ENCODE measurements around the gene SCARB2. TPM values are rescaled to one million over a fixed set of nuclear protein-coding genes. Genes with fewer than 3 reads are reported as not detected.

The SCARB2 gene
- total and polyA plus RNA-seq, 8 donors: 212 to 266 (median 229) TPM

DNA sequence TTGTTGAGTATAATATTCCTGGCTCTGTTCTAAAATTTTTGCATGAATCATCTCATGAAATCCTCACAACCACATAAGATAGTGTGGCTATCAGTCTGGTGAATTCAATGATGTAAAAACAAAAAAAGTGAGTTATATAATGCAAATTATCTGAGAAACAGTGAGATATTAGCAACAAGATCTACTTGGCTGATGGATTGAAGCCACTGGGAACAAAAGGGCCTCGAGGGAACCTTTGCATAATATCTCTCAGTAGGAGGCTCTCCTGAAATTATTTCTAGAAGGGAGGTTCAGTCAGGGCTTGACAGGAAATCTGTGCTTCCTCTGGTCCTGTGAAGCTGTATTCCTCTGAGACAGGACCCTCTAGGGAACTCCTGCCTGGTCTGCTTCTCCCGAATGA, 35.3 kb downstream of the SCARB2 start:
- TF ChIP-seq, protein P1, sequence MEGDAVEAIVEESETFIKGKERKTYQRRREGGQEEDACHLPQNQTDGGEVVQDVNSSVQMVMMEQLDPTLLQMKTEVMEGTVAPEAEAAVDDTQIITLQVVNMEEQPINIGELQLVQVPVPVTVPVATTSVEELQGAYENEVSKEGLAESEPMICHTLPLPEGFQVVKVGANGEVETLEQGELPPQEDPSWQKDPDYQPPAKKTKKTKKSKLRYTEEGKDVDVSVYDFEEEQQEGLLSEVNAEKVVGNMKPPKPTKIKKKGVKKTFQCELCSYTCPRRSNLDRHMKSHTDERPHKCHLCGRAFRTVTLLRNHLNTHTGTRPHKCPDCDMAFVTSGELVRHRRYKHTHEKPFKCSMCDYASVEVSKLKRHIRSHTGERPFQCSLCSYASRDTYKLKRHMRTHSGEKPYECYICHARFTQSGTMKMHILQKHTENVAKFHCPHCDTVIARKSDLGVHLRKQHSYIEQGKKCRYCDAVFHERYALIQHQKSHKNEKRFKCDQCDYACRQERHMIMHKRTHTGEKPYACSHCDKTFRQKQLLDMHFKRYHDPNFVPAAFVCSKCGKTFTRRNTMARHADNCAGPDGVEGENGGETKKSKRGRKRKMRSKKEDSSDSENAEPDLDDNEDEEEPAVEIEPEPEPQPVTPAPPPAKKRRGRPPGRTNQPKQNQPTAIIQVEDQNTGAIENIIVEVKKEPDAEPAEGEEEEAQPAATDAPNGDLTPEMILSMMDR (IDR thresholded peaks at IDR 0.05): no peak
- Histone ChIP-seq H3K9me3 (no peaks in the 10 kb centered on the region), H3K27me3 (no peaks in the 10 kb centered on the region), H3K4me1 (peaks cover 0 to 3% of the 10 kb centered on the region in 2 donors), H3K27ac (no peak overlapping the region), H3K4me3 (no peak overlapping the region), H3K36me3 (peaks cover 4 to 64% of the 10 kb centered on the region in 2 donors)
- no peak for ATAC-seq
- intact Hi-C loops (cut with DNase I): no loop called here
- no peak for DNase-seq

DNA sequence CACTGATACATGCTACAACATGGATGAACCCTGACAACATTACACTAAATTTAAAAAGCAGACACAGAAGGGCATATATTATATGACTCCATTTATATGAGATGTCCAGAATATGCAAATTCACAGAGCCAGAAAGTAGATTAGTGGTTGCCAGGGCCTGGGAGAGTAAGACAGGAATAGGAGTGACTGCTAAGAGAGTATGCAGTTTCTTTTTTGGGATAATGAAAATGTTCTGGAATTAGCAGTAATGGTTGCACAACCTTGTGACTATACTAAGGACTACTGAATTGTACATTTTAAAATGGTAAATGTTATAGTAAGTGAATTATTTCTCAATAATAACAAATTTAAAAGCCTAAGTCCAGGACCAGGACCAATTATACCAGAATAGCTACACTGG, 35.9 kb downstream of the SCARB2 start:
- Histone ChIP-seq H3K4me3 (no peak overlapping the region), H3K27ac (no peak overlapping the region), H3K4me1 (peaks cover 0 to 3% of the 10 kb centered on the region in 2 donors), H3K9me3 (no peaks in the 10 kb centered on the region), H3K36me3 (peaks cover 4 to 70% of the 10 kb centered on the region in 2 donors), H3K27me3 (no peaks in the 10 kb centered on the region)
- DNase-seq (no peak), ATAC-seq (no peak)
- TF ChIP-seq, protein P1 (IDR thresholded peaks at IDR 0.05): no peak
- intact Hi-C loops (cut with DNase I): no loop called here

DNA sequence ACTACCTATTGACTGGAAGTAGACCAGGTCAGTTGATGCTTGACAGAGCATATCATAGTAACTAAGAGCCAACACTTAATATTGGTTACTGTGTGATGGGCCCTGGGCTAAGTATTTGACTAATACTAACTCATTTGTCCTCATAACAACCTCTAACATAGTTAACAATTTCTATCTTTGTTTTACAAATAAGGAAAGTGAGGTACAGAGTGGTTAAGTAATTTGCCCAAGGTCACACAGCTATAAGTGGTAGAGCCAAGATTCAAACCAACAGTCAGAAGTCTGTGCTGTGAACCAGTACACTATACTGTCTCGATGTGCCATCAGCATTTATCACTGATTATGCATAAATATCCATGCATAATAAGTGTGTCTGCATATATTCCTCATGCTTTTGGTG, 38.3 kb downstream of the SCARB2 start:
- intact Hi-C loops (cut with DNase I): no loop called here
- Histone ChIP-seq H3K27ac (no peak overlapping the region), H3K4me3 (no peak overlapping the region), H3K4me1 (peaks cover 0 to 3% of the 10 kb centered on the region in 2 donors), H3K36me3 (peaks cover 4 to 83% of the 10 kb centered on the region in 2 donors), H3K9me3 (no peaks in the 10 kb centered on the region), H3K27me3 (no peaks in the 10 kb centered on the region)
- TF ChIP-seq, protein P1 (IDR thresholded peaks at IDR 0.05): no peak
- ATAC-seq (no peak), DNase-seq (no peak)

DNA sequence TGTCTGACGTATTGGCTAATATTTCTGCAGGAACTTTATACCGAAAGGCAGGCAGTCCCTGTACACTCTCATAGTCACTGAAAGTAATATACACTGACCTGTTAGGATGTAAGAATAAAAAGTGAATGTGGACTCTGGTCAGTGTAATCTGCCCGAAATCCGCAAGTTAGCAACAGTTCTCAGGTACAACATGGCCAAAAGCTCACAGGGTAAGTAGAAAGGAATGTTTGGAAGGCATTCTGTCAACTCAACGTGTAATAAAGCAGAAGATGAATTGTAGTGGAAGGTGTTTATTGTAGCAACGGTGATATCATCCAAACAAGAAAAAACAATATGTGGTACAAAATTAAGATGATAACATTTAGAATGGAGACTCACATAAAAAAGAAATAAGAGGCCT, 39.4 kb downstream of the SCARB2 start:
- DNase-seq (no peak), ATAC-seq (no peak)
- H3K36me3 ChIP-seq: peaks cover 4 to 88% of the 10 kb centered on the region in 2 donors
- no peak overlapping the region for H3K4me3 ChIP-seq
- intact Hi-C loops (cut with DNase I): no loop called here
- no peaks in the 10 kb centered on the region for H3K27me3 ChIP-seq
- H3K27ac ChIP-seq: no peak overlapping the region
- no peaks in the 10 kb centered on the region for H3K9me3 ChIP-seq
- TF ChIP-seq, protein P1 (IDR thresholded peaks at IDR 0.05): no peak
- H3K4me1 ChIP-seq: no peaks in the 10 kb centered on the region

DNA sequence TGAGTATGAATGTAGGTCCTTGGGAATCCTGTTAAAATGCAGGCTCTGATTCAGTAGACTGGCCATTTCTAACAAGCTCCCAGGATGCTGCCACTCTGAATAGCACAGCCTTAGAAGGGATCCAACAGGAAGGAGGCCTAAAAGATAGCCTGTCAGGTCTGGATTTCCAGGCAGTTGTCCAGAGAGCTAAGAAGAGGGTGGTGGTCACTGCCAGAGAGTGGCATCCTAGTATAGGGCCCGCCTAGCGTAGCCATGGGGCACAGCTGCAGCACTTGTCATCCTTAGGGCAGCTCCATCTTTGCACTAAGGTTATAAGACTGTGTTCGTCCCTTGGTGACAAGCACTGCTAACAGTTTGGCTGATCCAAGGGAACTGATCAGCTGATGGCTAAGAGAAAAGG, 44.9 kb downstream of the SCARB2 start:
- Histone ChIP-seq H3K9me3 (no peaks in the 10 kb centered on the region), H3K4me1 (no peaks in the 10 kb centered on the region), H3K4me3 (no peak overlapping the region), H3K27ac (no peak overlapping the region), H3K27me3 (no peaks in the 10 kb centered on the region), H3K36me3 (peaks cover 0 to 95% of the 10 kb centered on the region in 2 donors)
- TF ChIP-seq, protein P1 (IDR thresholded peaks at IDR 0.05): no peak
- ATAC-seq: no peak
- DNase-seq: no peak
- intact Hi-C loops (cut with DNase I): no loop called here
